NCI-H1694 (cell line): ENCODE measurements around the gene PARD3.
A peak's percentile ranks its signal among the peaks of the same experiment; 100 is the strongest.

Source experiments
- DNase-seq: peaks from one replicate; lab custom pipeline; 2025; lab: John Stamatoyannopoulos, UW

The PARD3 gene

GRCh38 chr10:34213193-34213804 lies 601.8 kb downstream of the PARD3 start:
- DNase-seq = no peak

- no peak for DNase-seq
Observed at GRCh38 chr10:34207343-34207742, 607.8 kb downstream of the PARD3 start.

GRCh38 chr10:34206935-34207268 lies 608.2 kb downstream of the PARD3 start:
- DNase-seq = no peak

DNA sequence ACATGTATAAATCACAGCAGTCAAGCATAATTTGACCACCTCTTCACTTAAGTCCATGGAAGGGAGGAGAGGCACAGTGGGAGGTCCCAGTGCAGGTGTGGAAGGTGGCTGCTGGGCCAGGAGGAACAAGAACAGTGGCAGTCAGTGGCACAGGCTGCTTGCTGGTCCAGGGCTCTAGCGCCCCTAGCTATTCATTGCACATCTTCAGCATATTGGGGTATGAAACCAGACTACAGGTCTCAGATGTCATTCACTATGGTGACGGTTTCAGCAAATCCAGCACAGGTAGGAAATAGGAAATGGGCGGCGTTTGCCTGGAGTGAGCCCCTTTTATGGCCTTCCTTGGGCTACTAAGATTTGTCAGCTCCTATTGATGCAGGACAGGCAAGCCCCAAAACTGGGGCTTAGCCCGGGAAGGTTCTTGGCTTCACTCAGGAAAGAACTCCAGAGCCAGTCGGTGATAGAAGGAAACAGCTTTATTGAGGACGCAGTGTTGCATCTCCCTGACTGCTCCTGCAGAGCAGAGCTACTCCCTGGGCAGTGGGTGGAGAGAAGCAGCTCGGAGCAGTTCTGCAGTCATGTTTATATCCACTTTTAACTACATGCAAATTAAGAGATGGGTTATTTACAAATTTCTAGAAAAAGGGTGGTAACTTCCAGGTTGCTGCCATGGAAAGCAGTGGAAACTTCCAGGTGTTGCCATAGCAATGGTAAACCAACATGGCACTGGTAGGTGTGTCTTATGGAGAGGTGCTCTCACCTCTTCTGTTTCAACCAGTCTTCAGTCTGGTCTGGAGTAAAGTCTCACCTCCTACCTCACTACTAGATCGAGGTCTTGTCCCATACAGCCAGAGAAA lies 608.8 kb downstream of the PARD3 start:
- DNase-seq = no peak

- DNase-seq = no peak
Observed at GRCh38 chr10:34205452-34205851, 609.6 kb downstream of the PARD3 start.

DNA sequence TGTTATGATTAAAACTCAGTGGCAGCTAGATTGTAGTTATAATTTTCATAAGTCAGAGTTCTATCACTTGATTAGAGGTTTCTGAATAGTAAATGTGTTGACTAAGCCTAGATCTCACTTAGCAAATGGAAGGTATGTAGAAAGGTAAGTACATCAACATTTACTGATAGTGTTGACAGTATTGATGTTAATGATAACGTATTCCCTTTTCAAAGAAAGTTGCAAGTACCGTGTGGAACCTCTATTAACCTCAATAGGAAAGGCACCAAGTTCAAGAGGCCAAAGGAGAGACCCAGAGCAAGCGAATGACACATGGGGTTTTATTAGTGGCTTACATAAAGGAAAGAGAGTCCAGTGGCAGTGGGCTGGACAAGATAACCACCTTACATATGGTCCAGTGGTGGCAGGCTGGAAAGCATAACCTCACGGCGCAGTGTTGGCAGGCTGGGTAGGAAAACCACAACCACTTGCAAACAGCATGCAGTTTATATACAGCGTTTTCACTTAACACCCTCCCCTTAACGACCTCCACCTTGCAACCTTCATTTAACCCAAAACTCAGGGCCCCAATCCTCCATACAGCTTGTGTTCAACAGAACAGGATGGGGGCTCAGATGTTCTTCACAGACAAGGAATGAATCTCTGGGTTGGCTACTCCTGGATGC lies 611.0 kb downstream of the PARD3 start:
- no peak for DNase-seq

DNA sequence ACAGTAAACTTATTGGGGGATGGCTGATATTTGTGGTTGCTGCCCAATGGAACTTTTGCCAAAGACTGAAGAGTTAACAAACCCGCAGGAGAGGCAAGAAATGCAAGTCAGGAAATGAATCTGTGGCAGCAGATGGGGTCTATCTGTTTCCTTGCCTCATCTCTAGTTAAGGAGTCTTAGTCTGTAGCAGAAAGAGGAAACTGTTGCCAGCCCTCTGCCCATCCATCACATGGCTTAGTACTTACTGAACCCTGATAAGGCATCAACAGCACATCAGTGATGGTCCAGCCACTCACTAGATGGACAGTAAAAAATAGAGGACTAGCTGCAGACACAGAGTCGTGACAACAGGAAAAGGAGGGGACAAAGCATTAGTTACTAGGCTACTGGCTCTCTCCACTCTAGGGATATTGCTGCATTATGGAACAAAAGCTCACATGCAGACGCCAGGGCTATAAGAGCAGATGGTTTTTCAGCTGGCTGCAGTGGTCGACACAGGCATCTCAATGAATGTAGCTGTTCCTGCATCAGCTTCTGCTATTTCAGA lies 614.7 kb downstream of the PARD3 start:
- peak; percentile 25 for DNase-seq

DNA sequence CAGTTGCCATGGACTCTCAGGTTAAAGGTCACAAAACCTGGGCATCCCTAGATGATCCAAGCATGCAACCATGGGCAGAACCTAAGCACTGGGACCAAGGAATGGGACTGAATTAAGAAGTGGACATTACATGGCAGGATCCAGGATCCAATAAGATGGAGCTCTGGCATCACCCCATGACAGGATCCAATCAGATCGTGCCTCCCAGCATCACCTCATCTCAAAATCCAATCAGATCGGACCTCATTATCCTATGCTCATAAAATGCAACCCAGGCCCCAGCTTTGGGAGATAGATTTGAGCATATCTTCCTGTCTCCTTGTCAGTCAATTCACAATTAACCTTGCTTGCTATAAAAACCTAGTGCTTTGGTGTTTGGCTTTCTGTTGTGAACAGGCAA lies 616.1 kb downstream of the PARD3 start:
- DNase-seq = no peak

DNA sequence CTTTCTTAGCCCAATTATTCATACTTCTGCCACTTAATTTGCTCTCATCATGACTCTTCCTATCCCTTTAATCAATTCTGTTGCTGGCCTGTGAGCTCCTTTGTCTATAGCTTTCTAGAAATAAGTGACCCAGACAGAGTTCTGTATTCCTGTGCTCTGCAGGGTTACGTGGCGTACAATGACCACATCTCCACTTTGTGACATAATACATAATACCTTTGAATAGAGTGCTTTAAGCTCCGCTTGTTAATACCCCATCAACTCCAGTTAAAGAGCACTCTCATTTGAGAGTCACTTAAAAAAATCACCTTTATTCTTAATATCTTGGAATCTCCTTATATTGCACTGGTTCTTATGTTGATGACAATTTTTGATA lies 619.0 kb downstream of the PARD3 start:
- no peak for DNase-seq

DNA sequence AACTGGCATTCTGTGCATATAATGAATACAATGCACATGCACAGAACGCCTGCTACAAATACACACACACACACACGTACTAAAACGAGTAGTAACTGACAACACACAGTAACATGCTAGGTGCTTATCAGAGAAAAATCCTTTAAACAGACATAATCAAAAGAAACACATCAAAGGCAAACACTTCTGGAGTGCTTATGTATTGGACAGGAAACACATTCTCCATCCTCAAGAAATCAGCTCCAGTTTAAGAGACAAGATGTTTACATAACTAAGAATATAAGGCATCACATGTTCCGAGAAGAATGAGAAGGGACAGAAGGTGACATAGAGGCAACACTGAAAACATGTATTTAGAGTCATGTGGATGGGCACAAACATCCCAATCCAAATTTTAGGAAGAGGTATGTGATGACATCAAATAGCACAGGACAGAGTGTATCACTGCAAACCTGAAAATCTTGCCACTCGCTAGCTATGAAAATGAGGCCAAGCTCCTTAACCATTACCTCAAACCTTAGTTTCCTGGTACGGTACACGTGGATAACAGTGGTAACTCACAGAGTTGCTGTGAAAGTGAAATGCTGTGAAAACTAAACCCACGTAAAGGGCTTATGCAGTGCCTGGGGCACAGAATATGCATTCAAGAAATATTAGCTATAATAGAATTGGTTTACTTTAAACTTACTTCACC lies 619.6 kb downstream of the PARD3 start:
- no peak for DNase-seq

DNA sequence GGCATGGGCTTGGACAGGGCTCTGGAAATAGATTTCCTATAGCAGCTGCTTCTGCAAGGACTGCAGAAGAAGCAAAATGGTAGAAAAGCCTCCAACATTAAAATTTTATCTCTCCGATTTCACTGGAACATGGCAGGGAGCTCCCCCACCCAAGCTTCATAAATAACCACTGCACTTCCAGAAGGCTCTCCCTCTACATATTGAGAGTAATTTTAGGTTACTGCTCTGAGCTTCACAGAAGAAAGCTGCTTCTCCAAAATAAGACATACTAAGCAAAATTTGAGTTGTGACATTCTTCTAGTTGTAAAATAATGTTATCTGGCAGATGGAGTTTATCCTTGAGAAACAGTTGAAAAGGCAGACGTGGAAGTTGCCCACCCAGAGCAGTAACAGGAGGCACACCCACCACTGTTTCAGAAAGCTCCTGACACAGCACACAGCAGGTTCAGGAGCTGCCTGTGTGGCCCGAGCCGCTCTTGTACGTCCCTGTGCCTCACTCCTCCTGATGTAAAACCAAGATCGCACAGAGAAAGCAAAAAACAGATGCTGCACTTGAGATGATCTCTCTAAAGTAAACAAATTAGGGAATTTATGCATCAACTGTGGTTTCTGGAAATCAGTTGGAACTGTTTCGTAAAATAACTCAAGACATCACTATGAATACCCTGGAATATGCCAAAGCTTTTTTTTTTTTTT lies 621.0 kb downstream of the PARD3 start:
- DNase-seq = no peak

DNA sequence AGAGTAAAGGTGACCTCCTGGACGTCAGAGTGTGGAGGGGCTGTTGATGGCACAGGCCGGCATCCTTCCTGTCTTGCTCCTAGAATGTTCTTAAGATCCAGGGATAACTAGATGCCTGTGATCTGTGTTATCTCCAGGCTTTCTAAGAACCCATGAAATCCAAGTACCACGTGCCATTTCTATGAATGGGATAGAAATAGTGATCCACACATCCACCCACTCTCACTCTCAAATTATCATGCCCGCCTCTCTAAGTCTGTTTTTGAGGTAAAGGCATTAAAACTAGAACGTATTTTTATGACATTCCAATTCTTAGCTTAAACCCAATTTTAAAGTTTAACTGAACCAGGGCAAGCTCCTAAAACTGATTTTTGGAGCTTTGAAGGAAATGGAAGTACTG lies 622.5 kb downstream of the PARD3 start:
- no peak for DNase-seq

DNA sequence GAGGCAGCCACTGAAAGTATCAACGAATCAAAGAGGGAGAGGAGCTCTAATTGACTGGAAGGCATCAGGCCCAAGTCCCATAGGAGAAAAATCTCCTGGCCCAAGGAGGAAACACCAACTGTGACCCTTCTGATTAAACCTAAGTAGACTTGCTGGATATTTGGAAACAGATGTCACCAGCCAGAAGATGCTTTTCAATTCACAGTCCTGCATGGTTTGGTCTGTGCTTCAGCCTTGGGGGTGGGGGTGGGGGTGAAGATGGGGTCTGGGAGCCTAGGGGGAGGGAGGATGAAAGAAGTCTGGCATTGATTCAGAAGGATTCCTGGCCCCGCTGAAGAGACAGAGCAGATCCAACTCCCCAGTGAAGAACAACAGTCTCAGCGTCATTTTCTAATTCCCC lies 623.7 kb downstream of the PARD3 start:
- no peak for DNase-seq

GRCh38 chr10:34190580-34190979 lies 624.5 kb downstream of the PARD3 start:
- DNase-seq = no peak

DNA sequence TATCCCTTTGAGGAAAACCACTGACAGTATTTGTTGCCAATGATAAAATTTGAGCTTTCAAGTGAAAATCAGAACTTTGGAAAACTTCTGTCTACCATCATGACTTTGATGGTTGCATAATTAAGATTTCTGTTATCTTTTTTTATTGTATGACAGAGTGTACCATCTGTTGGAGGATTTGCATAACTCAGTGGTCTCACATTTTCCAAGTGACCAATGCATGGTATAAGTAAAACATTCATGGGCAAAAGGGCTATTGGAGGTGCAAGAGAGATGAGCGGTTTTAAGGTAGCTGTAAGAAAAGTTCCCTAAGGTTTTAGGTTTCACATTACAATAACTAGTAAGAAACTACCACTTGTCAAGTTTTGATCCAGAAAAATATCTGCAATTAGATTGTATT lies 625.3 kb downstream of the PARD3 start:
- no peak for DNase-seq

GRCh38 chr10:34188221-34188620 lies 626.9 kb downstream of the PARD3 start:
- DNase-seq = no peak

GRCh38 chr10:34187201-34187600 lies 627.9 kb downstream of the PARD3 start:
- DNase-seq = no peak

DNA sequence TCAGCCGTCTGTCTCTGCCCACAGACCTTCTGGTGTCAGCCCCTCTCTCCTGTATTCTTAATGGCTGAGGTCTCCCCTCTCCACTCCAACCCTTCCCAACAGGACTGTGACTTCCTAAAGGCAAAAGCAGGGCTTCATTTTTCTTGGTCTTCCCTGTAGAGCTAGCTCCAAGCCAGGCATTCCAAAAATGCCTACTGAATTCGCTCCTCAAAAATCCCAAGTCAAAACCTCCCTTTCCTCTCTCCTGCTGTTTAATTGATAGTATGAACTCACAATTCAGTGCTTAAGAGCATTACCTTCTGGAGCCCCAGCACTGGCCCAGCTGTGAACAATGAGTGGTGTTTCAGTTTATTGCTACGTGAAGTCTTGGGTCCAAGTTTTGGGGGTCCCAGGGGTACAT lies 628.4 kb downstream of the PARD3 start:
- DNase-seq = no peak

DNA sequence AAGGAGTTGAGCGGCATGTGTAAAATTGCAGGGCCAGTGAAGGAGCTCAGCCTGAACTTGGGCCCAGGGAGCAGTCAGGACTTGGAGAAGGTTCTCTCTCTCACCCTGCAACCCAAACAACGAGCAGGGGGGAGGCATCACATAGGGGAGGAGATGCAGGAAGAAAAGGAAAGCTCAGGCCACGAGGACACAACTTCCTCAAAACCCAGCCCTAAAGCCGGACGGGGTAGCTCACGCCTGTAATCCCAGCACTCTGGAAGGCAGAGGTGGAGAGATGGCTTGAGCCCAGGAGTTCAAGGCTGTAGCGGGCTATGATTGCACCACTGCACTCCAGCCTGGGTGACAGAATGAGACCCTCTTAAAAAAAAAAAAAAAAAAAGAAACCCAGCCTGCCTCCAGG lies 629.1 kb downstream of the PARD3 start:
- no peak for DNase-seq

- no peak for DNase-seq
Observed at GRCh38 chr10:34184939-34185386, 630.1 kb downstream of the PARD3 start.

GRCh38 chr10:34184397-34184796 lies 630.7 kb downstream of the PARD3 start:
- no peak for DNase-seq
